ENCODE results near the gene TRIM3. TPM values are rescaled to one million over a fixed set of nuclear protein-coding genes. Genes with fewer than 3 reads are reported as not detected.

TRIM3 gene
- total RNA-seq, 1 donor from 2014 or later, result 20.6 TPM

- Mint-ChIP-seq H3K4me1 (no peaks in the 10 kb centered on the region), H3K36me3 (ENCODE audit: low read depth) (peaks cover 3% of the 10 kb centered on the region), H3K27me3 (ENCODE audit: low read depth) (no peaks in the 10 kb centered on the region), H3K4me3 (no peak overlapping the region), H3K27ac (ENCODE audit: unreplicated experiment) (no peak overlapping the region), H3K9me3 (no peaks in the 10 kb centered on the region)
- TF ChIP-seq, protein P1, sequence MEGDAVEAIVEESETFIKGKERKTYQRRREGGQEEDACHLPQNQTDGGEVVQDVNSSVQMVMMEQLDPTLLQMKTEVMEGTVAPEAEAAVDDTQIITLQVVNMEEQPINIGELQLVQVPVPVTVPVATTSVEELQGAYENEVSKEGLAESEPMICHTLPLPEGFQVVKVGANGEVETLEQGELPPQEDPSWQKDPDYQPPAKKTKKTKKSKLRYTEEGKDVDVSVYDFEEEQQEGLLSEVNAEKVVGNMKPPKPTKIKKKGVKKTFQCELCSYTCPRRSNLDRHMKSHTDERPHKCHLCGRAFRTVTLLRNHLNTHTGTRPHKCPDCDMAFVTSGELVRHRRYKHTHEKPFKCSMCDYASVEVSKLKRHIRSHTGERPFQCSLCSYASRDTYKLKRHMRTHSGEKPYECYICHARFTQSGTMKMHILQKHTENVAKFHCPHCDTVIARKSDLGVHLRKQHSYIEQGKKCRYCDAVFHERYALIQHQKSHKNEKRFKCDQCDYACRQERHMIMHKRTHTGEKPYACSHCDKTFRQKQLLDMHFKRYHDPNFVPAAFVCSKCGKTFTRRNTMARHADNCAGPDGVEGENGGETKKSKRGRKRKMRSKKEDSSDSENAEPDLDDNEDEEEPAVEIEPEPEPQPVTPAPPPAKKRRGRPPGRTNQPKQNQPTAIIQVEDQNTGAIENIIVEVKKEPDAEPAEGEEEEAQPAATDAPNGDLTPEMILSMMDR (conservative IDR thresholded peaks at IDR 0.05), result no peak
- no peak for DNase-seq (ENCODE audit: low read depth, low spot score)
Measured at GRCh38 chr11:6458352-6459098, 15.2 kb downstream of the TRIM3 start.

GRCh38 chr11:6457581-6458320 is 16.0 kb downstream of the TRIM3 start:
- TF ChIP-seq, protein P1 (conservative IDR thresholded peaks at IDR 0.05), result no peak
- Mint-ChIP-seq H3K4me1 (no peaks in the 10 kb centered on the region), H3K4me3 (no peak overlapping the region), H3K36me3 (ENCODE audit: low read depth) (peaks cover 3% of the 10 kb centered on the region), H3K27me3 (ENCODE audit: low read depth) (no peaks in the 10 kb centered on the region), H3K27ac (ENCODE audit: unreplicated experiment) (no peak overlapping the region), H3K9me3 (no peaks in the 10 kb centered on the region)
- no peak for DNase-seq (ENCODE audit: low read depth, low spot score)

DNA sequence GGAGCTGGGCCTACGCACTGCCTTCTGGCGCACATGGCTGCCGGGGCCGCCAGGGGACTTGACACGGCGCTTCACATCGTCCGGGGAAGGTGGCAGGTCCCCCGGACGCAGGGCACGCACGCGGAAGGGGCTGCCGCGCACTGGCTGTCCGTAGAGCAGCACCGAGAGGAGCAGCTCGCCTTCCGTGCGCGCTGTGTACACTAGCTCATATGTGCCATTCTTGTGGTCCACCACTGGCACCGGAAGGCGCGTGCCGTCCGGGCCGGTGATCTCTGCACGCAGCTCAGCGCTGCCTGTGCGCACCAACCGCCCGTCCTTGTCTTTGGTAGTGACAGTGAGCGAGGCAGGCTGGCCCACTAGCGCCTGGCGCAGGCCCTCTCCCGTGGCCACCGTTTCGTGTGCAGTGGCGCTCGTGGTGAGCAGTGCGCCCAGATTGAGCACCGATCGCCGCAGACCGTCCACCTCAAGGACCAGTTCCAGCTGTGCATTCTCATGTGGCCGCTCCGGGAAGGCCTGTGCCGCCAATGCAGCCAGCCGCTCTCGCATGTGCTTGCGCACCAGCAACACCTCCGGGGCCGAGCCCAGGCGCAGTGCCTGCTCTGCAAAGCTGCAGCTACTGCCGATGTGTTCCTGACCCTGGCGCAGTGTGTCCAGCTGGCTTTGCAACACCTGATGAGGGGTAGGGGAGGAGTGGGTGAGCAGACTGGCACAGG is 17.2 kb downstream of the TRIM3 start:
- no peaks in the 10 kb centered on the region for H3K9me3 Mint-ChIP-seq
- TF ChIP-seq, protein P1 (conservative IDR thresholded peaks at IDR 0.05), result no peak
- H3K4me1 Mint-ChIP-seq, result no peaks in the 10 kb centered on the region
- H3K4me3 Mint-ChIP-seq, result no peak overlapping the region
- no peak for DNase-seq (ENCODE audit: low read depth, low spot score)
- no peak overlapping the region for H3K27ac Mint-ChIP-seq (ENCODE audit: unreplicated experiment)
- peaks cover 3% of the 10 kb centered on the region for H3K36me3 Mint-ChIP-seq (ENCODE audit: low read depth)
- H3K27me3 Mint-ChIP-seq (ENCODE audit: low read depth), result no peaks in the 10 kb centered on the region

- no peaks in the 10 kb centered on the region for H3K27me3 Mint-ChIP-seq (ENCODE audit: low read depth)
- TF ChIP-seq, protein P1 (conservative IDR thresholded peaks at IDR 0.05), result no peak
- no peaks in the 10 kb centered on the region for H3K36me3 Mint-ChIP-seq (ENCODE audit: low read depth)
- no peaks in the 10 kb centered on the region for H3K9me3 Mint-ChIP-seq
- no peak for DNase-seq (ENCODE audit: low read depth, low spot score)
- H3K4me3 Mint-ChIP-seq, result no peak overlapping the region
- no peaks in the 10 kb centered on the region for H3K4me1 Mint-ChIP-seq
- no peak overlapping the region for H3K27ac Mint-ChIP-seq (ENCODE audit: unreplicated experiment)
Measured at GRCh38 chr11:6455070-6455469, 18.7 kb downstream of the TRIM3 start.

GRCh38 chr11:6453152-6453551 is 20.6 kb downstream of the TRIM3 start:
- Mint-ChIP-seq H3K27ac (ENCODE audit: unreplicated experiment) (no peak overlapping the region), H3K27me3 (ENCODE audit: low read depth) (no peaks in the 10 kb centered on the region), H3K36me3 (ENCODE audit: low read depth) (no peaks in the 10 kb centered on the region), H3K9me3 (no peaks in the 10 kb centered on the region), H3K4me3 (no peak overlapping the region), H3K4me1 (no peaks in the 10 kb centered on the region)
- no peak for DNase-seq (ENCODE audit: low read depth, low spot score)
- TF ChIP-seq, protein P1 (conservative IDR thresholded peaks at IDR 0.05), result no peak

Measured in neural crest cell (in vitro differentiated cells).